HepG2 (cell line): ENCODE measurements around the gene MAPK7. TPM values are rescaled to one million over a fixed set of nuclear protein-coding genes. Genes with fewer than 3 reads are reported as not detected.

ENCODE experiments used
- ATAC-seq: fragments of 200-7000 bp; cut with Tn5 transposase; 3 replicates; pipeline ENCODE4 v1.9.1; 2020; ENCODE audit warnings: mild to moderate bottlenecking, moderate library complexity
- BruUV-seq: library from RNA; stranded (reverse); fragments of 400-500 nt; replicated peaks from 2 replicates; lab custom pipeline; 2021; lab: Mats Ljungman, UMichigan
- CTCF ChIA-PET: fragments of 300-600 bp; formaldehyde crosslinking; extraction: SDS; loops from one replicate; lab custom pipeline; 2021; ENCODE audit warnings: low total read pairs, inconsistent platforms, low intra/inter-chr PET ratio; lab: Yijun Ruan, JAX
- POLR2A ChIA-PET: fragments of 350-600 bp; sonication (Branson Sonifier 250); formaldehyde crosslinking; loops from one replicate; lab custom pipeline; 2020; ENCODE audit warnings: antibody characterized with exemption, inconsistent platforms; lab: Yijun Ruan, JAX
- DNase-seq: peaks from one replicate; pipeline ENCODE4 v3.0.0-alpha.2; 2015; ENCODE audit warnings: low spot score
- FAIRE-seq: peaks from 3 replicates; lab custom pipeline; 2011; peaks lifted over from hg19 to GRCh38; lab: Jason Lieb, UNC
- H2AFZ ChIP-seq: one replicate; pipeline ENCODE4 v1.6.1; 2011; ENCODE audit warnings: low read length, inconsistent platforms
- H3K27ac ChIP-seq: fragments of 300-600 bp; 3 replicates; pipeline ENCODE4 v1.8.0; 2011; ENCODE audit warnings: mixed run types, mild to moderate bottlenecking, mixed read lengths, low read length, inconsistent platforms; ENCODE audit not compliant: insufficient read depth; ENCODE audit errors: extremely low read length
- H3K27me3 ChIP-seq, 2 experiments: fragments of 200-600 bp in 1 of 2; 2 replicates in 1 of 2; 3 replicates in 1 of 2; pipeline versions ENCODE4 v1.6.0 to v1.8.0; 2011; ENCODE audit warnings: low read length in 2 of 2, mild to moderate bottlenecking in 2 of 2, moderate library complexity in 2 of 2, inconsistent platforms in 1 of 2; ENCODE audit not compliant: insufficient read depth in 2 of 2, control insufficient read depth in 1 of 2
- H3K36me3 ChIP-seq, 2 experiments: fragments of 200-600 bp in 1 of 2; replicated peaks in 1 of 2; 2 replicates in 1 of 2; 3 replicates in 1 of 2; pipeline versions ENCODE4 v1.5.1 to v1.8.0; 2011; ENCODE audit warnings: low read length in 2 of 2, inconsistent platforms in 1 of 2; ENCODE audit not compliant: insufficient read depth in 2 of 2, control insufficient read depth in 1 of 2
- H3K4me1 ChIP-seq: 2 replicates; pipeline ENCODE4 v1.5.1; 2012; ENCODE audit warnings: low read length, inconsistent platforms; ENCODE audit not compliant: insufficient read depth
- H3K4me2 ChIP-seq: 2 replicates; pipeline ENCODE4 v1.6.0; 2011; ENCODE audit warnings: low read depth, low read length, inconsistent platforms
- H3K4me3 ChIP-seq, 3 experiments: fragments of 200-600 bp in 1 of 3; sonication (generic), shearing (Covaris generic) in 1 of 3; replicated peaks in 1 of 3; 2 replicates each; pipeline ENCODE4 v1.5.1; 2011 to 2016; ENCODE audit warnings: low read length in 3 of 3, inconsistent platforms in 2 of 3, low read depth in 2 of 3, mild to moderate bottlenecking in 2 of 3, control low read depth in 1 of 3, mixed read lengths in 1 of 3; ENCODE audit not compliant: insufficient read depth in 1 of 3
- H3K79me2 ChIP-seq: one replicate; pipeline ENCODE4 v1.6.1; 2011; ENCODE audit warnings: low read length, inconsistent platforms; ENCODE audit not compliant: insufficient read depth
- H3K9ac ChIP-seq: 2 replicates; pipeline ENCODE4 v1.6.0; 2011; ENCODE audit warnings: mild to moderate bottlenecking, low read depth, low read length, inconsistent platforms; ENCODE audit not compliant: insufficient read depth
- H3K9me3 ChIP-seq: 2 replicates; pipeline ENCODE4 v1.5.1; 2012; ENCODE audit warnings: mild to moderate bottlenecking, low read length
- H4K20me1 ChIP-seq: 2 replicates; pipeline ENCODE4 v1.6.0; 2011; ENCODE audit warnings: inconsistent platforms, mild to moderate bottlenecking, low read length, moderate library complexity; ENCODE audit not compliant: insufficient read depth
- ARID3A ChIP-seq: IDR thresholded peaks from 2 replicates; pipeline ENCODE4 v1.6.1; 2012; ENCODE audit warnings: low read depth, low read length, improper control_type of control experiment
- CEBPB ChIP-seq: IDR thresholded peaks from 2 replicates; pipeline ENCODE4 v1.6.1; 2011; ENCODE audit warnings: low read depth, low read length, improper control_type of control experiment, borderline replicate concordance
- HMGXB4 ChIP-seq, 2 experiments: sonication (generic) in 1 of 2; formaldehyde crosslinking in 1 of 2; IDR thresholded peaks; 2 replicates each; pipeline versions ENCODE4 v1.4.0 to v1.6.1; 2018 to 2020; ENCODE audit warnings: missing genetic modification reagents in 2 of 2, borderline replicate concordance in 1 of 2, low read depth in 1 of 2, mild to moderate bottlenecking in 1 of 2, missing biosample characterization in 1 of 2
- KDM6A ChIP-seq: IDR thresholded peaks from 2 replicates; pipeline ENCODE4 v1.6.1; 2016; ENCODE audit warnings: low read depth
- LBX2 ChIP-seq: sonication (generic); formaldehyde crosslinking; IDR thresholded peaks from 2 replicates; pipeline ENCODE4 v1.5.0; 2020; ENCODE audit warnings: missing genetic modification reagents, mild to moderate bottlenecking, borderline replicate concordance
- LRRFIP1 ChIP-seq: sonication (generic); formaldehyde crosslinking; conservative IDR thresholded peaks from 2 replicates; pipeline ENCODE4 v1.4.0; 2020; ENCODE audit warnings: missing genetic modification reagents
- MYC ChIP-seq: sonication (generic); formaldehyde crosslinking; IDR thresholded peaks from 2 replicates; pipeline ENCODE4 v1.9.0; 2021; ENCODE audit warnings: missing genetic modification reagents, borderline replicate concordance
- NR2C2 ChIP-seq: sonication (generic); formaldehyde crosslinking; IDR thresholded peaks from 2 replicates; pipeline ENCODE4 v1.4.0; 2020; ENCODE audit warnings: missing genetic modification reagents, mild to moderate bottlenecking, moderate library complexity, borderline replicate concordance
- ONECUT2 ChIP-seq: sonication (generic); formaldehyde crosslinking; IDR thresholded peaks from 2 replicates; pipeline ENCODE4 v1.4.0; 2020; ENCODE audit warnings: missing genetic modification reagents
- SRSF9 ChIP-seq: fragments of 200-400 bp; formaldehyde crosslinking; IDR thresholded peaks from 2 replicates; pipeline ENCODE4 v1.6.1; 2018; ENCODE audit warnings: borderline replicate concordance, mild to moderate bottlenecking, low read depth, low read length; ENCODE audit not compliant: insufficient read depth, poor library complexity, severe bottlenecking
- TCF12 ChIP-seq, 2 experiments: fragments of 450-650 bp in 1 of 2; sonication (generic) in 1 of 2; formaldehyde crosslinking in 1 of 2; IDR thresholded peaks; 2 replicates each; pipeline versions ENCODE4 v1.6.1 to v1.8.0; 2017 to 2022; ENCODE audit warnings: antibody characterized with exemption in 1 of 2, mild to moderate bottlenecking in 1 of 2, missing genetic modification reagents in 1 of 2, moderate library complexity in 1 of 2
- TOE1 ChIP-seq: sonication (generic); formaldehyde crosslinking; IDR thresholded peaks from 2 replicates; pipeline ENCODE4 v1.4.0; 2020; ENCODE audit warnings: mild to moderate bottlenecking, missing genetic modification reagents
- ZNF136 ChIP-seq: sonication (generic); formaldehyde crosslinking; IDR thresholded peaks from 2 replicates; pipeline ENCODE4 v1.8.1; 2022; ENCODE audit warnings: low read depth, mild to moderate bottlenecking, moderate library complexity, missing genetic modification reagents
- ZNF24 ChIP-seq: fragments of 450-650 bp; IDR thresholded peaks from 2 replicates; pipeline ENCODE4 v1.6.1; 2017; ENCODE audit warnings: antibody characterized with exemption, mild to moderate bottlenecking
- ZNF775 ChIP-seq: sonication (generic); formaldehyde crosslinking; IDR thresholded peaks from 2 replicates; pipeline ENCODE4 v1.4.0; 2020; ENCODE audit warnings: missing genetic modification reagents, mild to moderate bottlenecking, moderate library complexity, borderline replicate concordance
- ZNF776 ChIP-seq: sonication (generic); formaldehyde crosslinking; IDR thresholded peaks from 2 replicates; pipeline ENCODE4 v1.4.0; 2020; ENCODE audit warnings: mild to moderate bottlenecking, missing genetic modification reagents
- ZNF788 ChIP-seq: sonication (generic); formaldehyde crosslinking; IDR thresholded peaks from 2 replicates; pipeline ENCODE4 v1.5.0; 2020; ENCODE audit warnings: mild to moderate bottlenecking, missing genetic modification reagents, borderline replicate concordance
- WGBS: methylation state at CpG from one replicate; pipeline ENCODE4 v1.1.6; 2017; ENCODE audit warnings: low lambda C conversion rate; 5-methylcytosine and 5-hydroxymethylcytosine counted together
- in situ Hi-C: cut with HindIII; loops from 2 replicates; pipeline ENCODE4 v1.10.0; 2017; ENCODE audit warnings: low pct_unique_long_range_greater_than_20kb; ENCODE audit not compliant: extremely low pct_ligation_motif_present
- intact Hi-C: fragments of 100-400 bp; cut with micrococcal nuclease; formaldehyde crosslinking; loops from one replicate; pipeline ENCODE4 v1.10.0; 2022; ENCODE audit not compliant: unreplicated experiment
- polyA plus RNA-seq, 8 experiments: library from polyadenylated mRNA; depleted of rRNA in 3 of 8; stranded (reverse) in 7 of 8; unstranded in 1 of 8; fragments of >200 nt; fragmentation: Illumina TruSeq in 4 of 8; extraction: Trizol in 4 of 8; gene quantifications; 2 replicates each; pipeline versions ENCODE4 v1.2.1 to v1.2.3, GENCODE V29; 2011 to 2016; ENCODE audit warnings: low read depth in 4 of 8, missing spikeins in 1 of 8, mixed read lengths in 1 of 8; ENCODE audit not compliant: insufficient read depth in 1 of 8
- total RNA-seq, 5 experiments: library from RNA; depleted of rRNA; stranded (reverse); fragments of >200 nt; fragmentation: Illumina TruSeq; extraction: Trizol; gene quantifications; 2 replicates each; pipeline ENCODE4 v1.2.3, GENCODE V29; 2016; ENCODE audit warnings: low read depth in 1 of 5

Gene MAPK7
- total and polyA plus RNA-seq, 2 of the 13 experiments (the other 11 are each of a cell fraction or from before 2014, with no cell fraction given): 2.9 to 5.9 TPM

- ChIA-PET CTCF (no interaction called here), POLR2A (no interaction called here)
- FAIRE-seq: no peak
- intact Hi-C loops (no loop called here), in situ Hi-C loops (no loop called here)
- Histone ChIP-seq H3K27me3 (no peaks in the 10 kb centered on the region), H3K36me3 (no peaks in the 10 kb centered on the region), H3K4me2 (no peak overlapping the region), H3K4me3 (no peak overlapping the region), H3K4me1 (peaks cover 20% of the 10 kb centered on the region), H2AFZ (no peak overlapping the region), H3K79me2 (no peaks in the 10 kb centered on the region), H3K27ac (no peak overlapping the region), H3K9me3 (no peaks in the 10 kb centered on the region), H3K9ac (no peak overlapping the region), H4K20me1 (no peaks in the 10 kb centered on the region)
- DNase-seq: no peak
- no TSS peak for BruUV-seq
- WGBS: 43% methylated on average over 2 of the region's 3 CpGs
- no peak for ATAC-seq
- TF ChIP-seq ZNF788 (CRISPR knock-in tag) (no peak), ONECUT2 (CRISPR knock-in tag) (no peak), ZNF775 (CRISPR knock-in tag) (no peak), ZNF776 (CRISPR knock-in tag) (no peak), SRSF9 (no peak), MYC (CRISPR knock-in tag) (no peak), ZNF24 (no peak), LBX2 (CRISPR knock-in tag) (no peak), KDM6A (CRISPR knock-in tag) (no peak), LRRFIP1 (CRISPR knock-in tag) (no peak), HMGXB4 (CRISPR knock-in tag; IDR thresholded peaks at IDR 0.05; ENCODE audit: borderline replicate concordance in 1 of 2, low read depth in 1 of 2) (no peak), TCF12 (IDR thresholded peaks at IDR 0.05) (no peak), TCF12 (CRISPR knock-in tag; IDR thresholded peaks at IDR 0.05) (no peak), TOE1 (CRISPR knock-in tag) (no peak), NR2C2 (CRISPR knock-in tag) (no peak), ARID3A (no peak), ZNF136 (no peak), CEBPB (no peak)
These were observed 21.6 kb downstream of the MAPK7 start for GRCh38 chr17:19399750-19400450.
